K562 (cell line): ENCODE results near the gene FRMPD2. TPM values are rescaled to one million over a fixed set of nuclear protein-coding genes. Genes with fewer than 3 reads are reported as not detected.

Experiments used
- E2F3 ChIP-seq: fragments of 250-450 bp; sonication (Bioruptor Pico); IDR thresholded peaks from 2 replicates; pipeline ENCODE4 v1.4.0; 2020; ENCODE audit warnings: mild to moderate bottlenecking
- FUS ChIP-seq: fragments of 200-400 bp; formaldehyde crosslinking; optimal IDR thresholded peaks from 2 replicates; pipeline ENCODE3; 2017; ENCODE audit warnings: low read depth, low read length
- HCFC1 ChIP-seq: IDR thresholded peaks from 2 replicates; pipeline ENCODE4 v1.6.1; 2012; ENCODE audit warnings: low read depth, low read length, improper control_type of control experiment
- HMG20B ChIP-seq: fragments of 250-450 bp; sonication (Bioruptor Pico); IDR thresholded peaks from 2 replicates; pipeline ENCODE4 v1.5.0; 2021; ENCODE audit warnings: mild to moderate bottlenecking
- KDM4B ChIP-seq, 2 experiments: fragments of 450-650 bp in 1 of 2; sonication (generic) in 1 of 2; IDR thresholded peaks; 2 replicates each; pipeline ENCODE4 v1.6.1; 2016 to 2017; ENCODE audit warnings: borderline replicate concordance in 2 of 2, antibody characterized with exemption in 1 of 2, low read depth in 1 of 2, mild to moderate bottlenecking in 1 of 2
- LEF1 ChIP-seq: fragments of 450-650 bp; IDR thresholded peaks from 2 replicates; pipeline ENCODE4 v1.6.1; 2016; ENCODE audit warnings: mild to moderate bottlenecking
- RREB1 ChIP-seq: fragments of 250-450 bp; sonication (Bioruptor Pico); IDR thresholded peaks from 2 replicates; pipeline ENCODE4 v1.4.0; 2020
- STAT5A ChIP-seq: IDR thresholded peaks from 2 replicates; pipeline ENCODE4 v1.6.1; 2012; ENCODE audit warnings: low read length, inconsistent platforms, borderline replicate concordance
- XRCC4 ChIP-seq: IDR thresholded peaks from one replicate; pipeline ENCODE4 v1.6.1; 2011; ENCODE audit not compliant: insufficient read depth, insufficient read length; ENCODE audit errors: extremely low read depth
- ZNF23 ChIP-seq: fragments of 250-450 bp; sonication (Bioruptor Pico); IDR thresholded peaks from 2 replicates; pipeline ENCODE4 v1.4.0; 2020; ENCODE audit warnings: mild to moderate bottlenecking
- ZNF512 ChIP-seq: IDR thresholded peaks from 2 replicates; pipeline ENCODE4 v1.6.1; 2016; ENCODE audit warnings: missing genetic modification characterization, missing compliant biosample characterization
- polyA plus RNA-seq, 8 experiments: library from polyadenylated mRNA; depleted of rRNA in 4 of 8; stranded (reverse) in 5 of 8; unstranded in 3 of 8; fragments of >200 nt; fragmentation: Nextera tagmentation in 2 of 8; fragmentation: Illumina TruSeq in 1 of 8; extraction: Ambion mirVana in 2 of 8; extraction: Trizol in 1 of 8; gene quantifications; 2 replicates each; pipeline versions ENCODE4 v1.2.1 to v1.2.3, GENCODE V29; 2011 to 2014; ENCODE audit warnings: inconsistent platforms in 1 of 8, missing spikeins in 1 of 8
- total RNA-seq, 7 experiments: library from RNA; depleted of rRNA in 6 of 7; stranded (reverse); fragments of >200 nt in 6 of 7; fragmentation: Illumina TruSeq in 2 of 7; extraction: Trizol in 2 of 7; gene quantifications; 2 replicates each; pipeline versions ENCODE4 v1.2.1 to v1.2.3, GENCODE V29; 2011 to 2021; ENCODE audit warnings: low replicate concordance in 1 of 7
- TF ChIP-seq, protein P1 (sequence below): fragments of 250-450 bp; sonication (Bioruptor Pico); IDR thresholded peaks from 2 replicates; pipeline ENCODE4 v1.4.0; 2020; ENCODE audit warnings: mild to moderate bottlenecking, moderate library complexity
- TF ChIP-seq, protein P2 (sequence below): fragments of 200-800 bp; sonication (Bioruptor generic); IDR thresholded peaks from 2 replicates; pipeline ENCODE4 v1.6.1; 2016; ENCODE audit warnings: missing genetic modification characterization, missing compliant biosample characterization

FRMPD2 gene
- total and polyA plus RNA-seq, 9 of the 15 experiments (the other 6 are each of a cell fraction or from before 2014, with no cell fraction given) = 0.12 to 0.95 (median 0.33) TPM

DNA sequence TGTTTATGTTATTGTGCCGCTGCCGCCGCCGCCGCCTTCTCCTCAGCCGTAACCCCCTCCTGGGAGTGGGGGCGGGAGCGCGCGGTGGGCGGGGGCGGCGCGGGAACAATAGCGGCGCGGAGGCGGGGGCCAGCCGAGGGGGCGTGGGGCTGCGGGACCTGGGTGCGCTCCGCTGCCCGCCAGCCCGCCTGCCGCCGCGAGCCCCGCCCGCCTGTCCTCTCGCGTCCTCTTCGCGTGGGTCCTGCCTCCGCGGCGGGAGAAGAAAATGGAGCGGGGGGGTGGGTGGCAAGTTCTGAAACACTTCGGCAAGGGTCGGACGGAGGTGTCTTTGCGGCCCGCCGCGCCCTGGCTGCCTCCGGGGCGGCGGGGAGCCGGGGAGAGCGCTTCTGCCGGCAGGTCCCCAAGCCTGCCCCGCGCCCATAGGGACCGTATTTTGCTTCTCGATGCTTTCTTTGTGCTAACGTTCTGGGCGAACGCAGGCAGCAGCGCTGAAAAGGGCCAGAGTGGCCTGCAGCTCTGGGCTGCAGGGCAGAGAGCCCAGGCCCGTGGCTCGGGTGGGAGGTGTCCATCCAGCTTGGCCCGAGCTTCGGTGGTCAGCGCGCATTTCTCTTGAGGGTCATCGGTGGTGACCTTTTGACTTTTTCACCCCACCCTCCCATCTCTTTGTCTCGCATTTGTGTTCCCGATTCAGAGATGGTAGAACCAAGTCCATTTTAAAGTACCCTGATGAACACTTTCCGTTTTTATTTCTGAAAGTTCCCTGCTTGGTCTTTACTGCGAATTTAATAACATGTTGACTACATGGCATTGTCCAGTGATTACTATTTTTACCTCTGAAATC, 32.6 kb upstream of the FRMPD2 start (continued):
- TF ChIP-seq RREB1 (CRISPR knock-in tag) (peak; percentile 36; the same call in 1 of the 2 replicates), HMG20B (no peak), KDM4B (IDR thresholded peaks at IDR 0.05; ENCODE audit: borderline replicate concordance in 2 of 2, low read depth in 1 of 2) (no peak), HCFC1 (no peak), XRCC4 (no peak), ZNF512 (tag) (no peak), LEF1 (no peak), E2F3 (CRISPR knock-in tag) (no peak), FUS (no peak), STAT5A (no peak), ZNF23 (CRISPR knock-in tag) (no peak)
- TF ChIP-seq, protein P1, sequence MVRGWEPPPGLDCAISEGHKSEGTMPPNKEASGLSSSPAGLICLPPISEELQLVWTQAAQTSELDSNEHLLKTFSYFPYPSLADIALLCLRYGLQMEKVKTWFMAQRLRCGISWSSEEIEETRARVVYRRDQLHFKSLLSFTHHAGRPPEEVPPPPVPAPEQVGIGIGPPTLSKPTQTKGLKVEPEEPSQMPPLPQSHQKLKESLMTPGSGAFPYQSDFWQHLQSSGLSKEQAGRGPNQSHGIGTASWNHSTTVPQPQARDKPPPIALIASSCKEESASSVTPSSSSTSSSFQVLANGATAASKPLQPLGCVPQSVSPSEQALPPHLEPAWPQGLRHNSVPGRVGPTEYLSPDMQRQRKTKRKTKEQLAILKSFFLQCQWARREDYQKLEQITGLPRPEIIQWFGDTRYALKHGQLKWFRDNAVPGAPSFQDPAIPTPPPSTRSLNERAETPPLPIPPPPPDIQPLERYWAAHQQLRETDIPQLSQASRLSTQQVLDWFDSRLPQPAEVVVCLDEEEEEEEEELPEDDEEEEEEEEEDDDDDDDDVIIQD (CRISPR knock-in tag) = no peak
- TF ChIP-seq, protein P2, sequence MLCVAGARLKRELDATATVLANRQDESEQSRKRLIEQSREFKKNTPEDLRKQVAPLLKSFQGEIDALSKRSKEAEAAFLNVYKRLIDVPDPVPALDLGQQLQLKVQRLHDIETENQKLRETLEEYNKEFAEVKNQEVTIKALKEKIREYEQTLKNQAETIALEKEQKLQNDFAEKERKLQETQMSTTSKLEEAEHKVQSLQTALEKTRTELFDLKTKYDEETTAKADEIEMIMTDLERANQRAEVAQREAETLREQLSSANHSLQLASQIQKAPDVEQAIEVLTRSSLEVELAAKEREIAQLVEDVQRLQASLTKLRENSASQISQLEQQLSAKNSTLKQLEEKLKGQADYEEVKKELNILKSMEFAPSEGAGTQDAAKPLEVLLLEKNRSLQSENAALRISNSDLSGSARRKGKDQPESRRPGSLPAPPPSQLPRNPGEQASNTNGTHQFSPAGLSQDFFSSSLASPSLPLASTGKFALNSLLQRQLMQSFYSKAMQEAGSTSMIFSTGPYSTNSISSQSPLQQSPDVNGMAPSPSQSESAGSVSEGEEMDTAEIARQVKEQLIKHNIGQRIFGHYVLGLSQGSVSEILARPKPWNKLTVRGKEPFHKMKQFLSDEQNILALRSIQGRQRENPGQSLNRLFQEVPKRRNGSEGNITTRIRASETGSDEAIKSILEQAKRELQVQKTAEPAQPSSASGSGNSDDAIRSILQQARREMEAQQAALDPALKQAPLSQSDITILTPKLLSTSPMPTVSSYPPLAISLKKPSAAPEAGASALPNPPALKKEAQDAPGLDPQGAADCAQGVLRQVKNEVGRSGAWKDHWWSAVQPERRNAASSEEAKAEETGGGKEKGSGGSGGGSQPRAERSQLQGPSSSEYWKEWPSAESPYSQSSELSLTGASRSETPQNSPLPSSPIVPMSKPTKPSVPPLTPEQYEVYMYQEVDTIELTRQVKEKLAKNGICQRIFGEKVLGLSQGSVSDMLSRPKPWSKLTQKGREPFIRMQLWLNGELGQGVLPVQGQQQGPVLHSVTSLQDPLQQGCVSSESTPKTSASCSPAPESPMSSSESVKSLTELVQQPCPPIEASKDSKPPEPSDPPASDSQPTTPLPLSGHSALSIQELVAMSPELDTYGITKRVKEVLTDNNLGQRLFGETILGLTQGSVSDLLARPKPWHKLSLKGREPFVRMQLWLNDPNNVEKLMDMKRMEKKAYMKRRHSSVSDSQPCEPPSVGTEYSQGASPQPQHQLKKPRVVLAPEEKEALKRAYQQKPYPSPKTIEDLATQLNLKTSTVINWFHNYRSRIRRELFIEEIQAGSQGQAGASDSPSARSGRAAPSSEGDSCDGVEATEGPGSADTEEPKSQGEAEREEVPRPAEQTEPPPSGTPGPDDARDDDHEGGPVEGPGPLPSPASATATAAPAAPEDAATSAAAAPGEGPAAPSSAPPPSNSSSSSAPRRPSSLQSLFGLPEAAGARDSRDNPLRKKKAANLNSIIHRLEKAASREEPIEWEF (CRISPR knock-in tag) = no peak
